ENCODE measurements around the gene FAM210A. TPM values are rescaled to one million over a fixed set of nuclear protein-coding genes. Genes with fewer than 3 reads are reported as not detected.

Gene FAM210A
- total RNA-seq, 1 experiment from 2014 or later, result 21.0 TPM

- intact Hi-C loops (cut with micrococcal nuclease; ENCODE audit: unreplicated experiment), result no loop called here
- Histone ChIP-seq H3K4me1 (ENCODE audit: control insufficient read depth, insufficient read depth, low read length) (no peaks in the 10 kb centered on the region), H3K4me3 (ENCODE audit: low read depth in 2 of 2, low read length in 2 of 2) (no peak overlapping the region), H3K9me3 (ENCODE audit: control insufficient read depth, insufficient read depth, low read depth, low read length) (no peaks in the 10 kb centered on the region), H3K27me3 (ENCODE audit: control insufficient read depth, insufficient read depth, low read length) (no peaks in the 10 kb centered on the region), H3K27ac (ENCODE audit: low read length) (no peak overlapping the region), H3K36me3 (ENCODE audit: control insufficient read depth, insufficient read depth, low read length) (no peaks in the 10 kb centered on the region; the same call in 1 of the 2 replicates)
- in situ Hi-C loops (cut with HindIII; ENCODE audit: low pct_unique_long_range_greater_than_20kb, low sequenced_read_pairs), result no loop called here
- CTCF ChIA-PET, result interaction anchor here (0.6 kb wide), 1 partner anchor 206 kb away, joined by 3 read pairs; no protein-coding TSS in a partner anchor
- POLR2A ChIA-PET, result no interaction called here
- no TSS peak for BruUV-seq (replicated peaks)
- no peak for DNase-seq (ENCODE audit: low read depth, low spot score)
- ATAC-seq, result no peak
- TF ChIP-seq REST (IDR thresholded peaks at IDR 0.05; ENCODE audit: insufficient read depth in 1 of 2, low read depth in 2 of 2, low read length in 1 of 2), result no peak
- TF ChIP-seq TCF7L2 (IDR thresholded peaks at IDR 0.05; ENCODE audit: low read depth, low read length), result no peak
- no peak for TF ChIP-seq POLR2AphosphoS5 (IDR thresholded peaks at IDR 0.05; ENCODE audit: low read depth, low read length)
- TF ChIP-seq CTCF (IDR thresholded peaks at IDR 0.05), result no peak
- TF ChIP-seq SIN3A (IDR thresholded peaks at IDR 0.05; ENCODE audit: borderline replicate concordance, insufficient read depth, low read depth, low read length), result no peak
Observed at GRCh38 chr18:13762690-13763439, 36.5 kb upstream of the FAM210A start.

DNA sequence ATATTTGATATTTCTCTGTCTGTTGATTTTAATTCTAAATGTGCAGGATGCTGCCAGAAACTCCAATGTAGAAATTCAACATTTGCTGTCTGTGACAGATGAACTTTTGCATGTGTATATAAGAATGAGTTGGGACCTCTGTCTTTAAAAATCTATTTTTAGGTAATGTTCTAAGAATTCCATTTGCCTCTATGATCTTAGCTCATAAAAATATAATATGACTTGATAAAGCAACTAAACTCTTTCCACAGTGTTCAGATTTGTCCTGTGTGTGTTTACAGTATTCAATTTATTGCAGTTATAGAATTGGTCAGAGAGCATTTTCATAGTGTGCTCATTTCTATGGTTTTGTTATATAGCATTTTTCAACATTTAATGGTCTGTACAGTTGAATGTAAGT lies 33.7 kb upstream of the FAM210A start:
- no peak for TF ChIP-seq POLR2AphosphoS5 (IDR thresholded peaks at IDR 0.05; ENCODE audit: low read depth, low read length)
- no peak for TF ChIP-seq TCF7L2 (IDR thresholded peaks at IDR 0.05; ENCODE audit: low read depth, low read length)
- no peak for TF ChIP-seq REST (IDR thresholded peaks at IDR 0.05; ENCODE audit: insufficient read depth in 1 of 2, low read depth in 2 of 2, low read length in 1 of 2)
- TF ChIP-seq CTCF (IDR thresholded peaks at IDR 0.05), result no peak
- no peak for TF ChIP-seq SIN3A (IDR thresholded peaks at IDR 0.05; ENCODE audit: borderline replicate concordance, insufficient read depth, low read depth, low read length)
- ChIA-PET CTCF (no interaction called here), POLR2A (no interaction called here)
- Histone ChIP-seq H3K27ac (ENCODE audit: low read length) (no peak overlapping the region), H3K4me1 (ENCODE audit: control insufficient read depth, insufficient read depth, low read length) (no peaks in the 10 kb centered on the region), H3K27me3 (ENCODE audit: control insufficient read depth, insufficient read depth, low read length) (no peaks in the 10 kb centered on the region), H3K36me3 (ENCODE audit: control insufficient read depth, insufficient read depth, low read length) (no peaks in the 10 kb centered on the region; the same call in 1 of the 2 replicates), H3K9me3 (ENCODE audit: control insufficient read depth, insufficient read depth, low read depth, low read length) (no peaks in the 10 kb centered on the region), H3K4me3 (ENCODE audit: low read depth in 2 of 2, low read length in 2 of 2) (no peak overlapping the region)
- intact Hi-C loops (cut with micrococcal nuclease; ENCODE audit: unreplicated experiment) (no loop called here), in situ Hi-C loops (cut with HindIII; ENCODE audit: low pct_unique_long_range_greater_than_20kb, low sequenced_read_pairs) (no loop called here)
- no peak for DNase-seq (ENCODE audit: low read depth, low spot score)
- ATAC-seq, result no peak
- BruUV-seq (replicated peaks), result no TSS peak
